HG03135 (cell line): ENCODE measurements around the gene UBL4B.
"Not testable (repeated sequence)": the region's sequence is repeated elsewhere in the genome, so short reads cannot be mapped to it uniquely, and the experiment has no call there.

Experiments
- ATAC-seq: cut with Tn5 transposase; IDR thresholded peaks from one replicate; pipeline ENCODE4 v1.9.1; 2021; ENCODE audit warnings: mild to moderate bottlenecking, moderate library complexity; ENCODE audit not compliant: unreplicated experiment

Gene UBL4B

DNA sequence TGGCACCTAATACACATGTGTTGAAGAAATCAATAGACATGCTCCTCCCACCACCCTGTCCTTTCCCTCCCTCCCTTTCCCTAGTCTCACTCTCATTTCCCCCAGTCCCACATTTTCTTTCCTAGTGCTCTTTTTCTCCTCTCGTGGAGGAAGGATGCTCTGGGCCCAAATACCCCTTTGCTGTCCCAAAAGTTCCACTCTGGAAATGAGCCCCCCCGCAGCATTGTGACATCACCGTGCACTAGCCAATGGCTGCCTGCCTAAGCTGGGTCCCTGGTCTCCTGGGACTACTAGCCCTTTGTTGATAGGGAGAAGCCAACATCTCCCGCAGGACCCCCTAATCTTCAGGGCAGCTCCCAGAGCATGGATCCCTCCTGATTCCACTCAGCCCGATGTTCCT lies at the start of gene UBL4B:
UBL4B (plus strand) TSS at position 301 of the 400 bp plus-strand sequence; CDS start at position 393, 92 bp downstream.
- ATAC-seq: no peak

- no peak for ATAC-seq
Observed at GRCh38 chr1:110062612-110063011, 49.6 kb upstream of the UBL4B start.

DNA sequence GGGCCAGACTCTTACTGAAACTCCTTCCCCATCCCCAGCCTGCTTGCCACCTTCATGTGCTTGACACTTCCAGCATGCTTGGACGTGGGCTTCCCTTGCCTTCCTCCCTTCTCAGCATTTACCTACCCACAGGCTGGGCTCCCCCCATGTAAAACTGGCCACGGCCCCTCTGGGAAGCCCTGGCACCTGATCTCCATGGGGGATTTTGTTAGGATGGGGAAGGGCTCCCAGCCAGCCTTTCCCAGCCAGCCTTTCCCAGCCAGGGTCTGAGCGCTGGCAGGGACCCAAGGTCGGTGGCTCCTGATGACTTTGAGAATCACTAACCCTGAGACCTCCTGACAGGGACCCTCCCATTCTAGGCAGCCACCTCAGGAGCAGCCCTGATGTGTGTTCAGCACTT lies 48.5 kb upstream of the UBL4B start:
- ATAC-seq: no peak

DNA sequence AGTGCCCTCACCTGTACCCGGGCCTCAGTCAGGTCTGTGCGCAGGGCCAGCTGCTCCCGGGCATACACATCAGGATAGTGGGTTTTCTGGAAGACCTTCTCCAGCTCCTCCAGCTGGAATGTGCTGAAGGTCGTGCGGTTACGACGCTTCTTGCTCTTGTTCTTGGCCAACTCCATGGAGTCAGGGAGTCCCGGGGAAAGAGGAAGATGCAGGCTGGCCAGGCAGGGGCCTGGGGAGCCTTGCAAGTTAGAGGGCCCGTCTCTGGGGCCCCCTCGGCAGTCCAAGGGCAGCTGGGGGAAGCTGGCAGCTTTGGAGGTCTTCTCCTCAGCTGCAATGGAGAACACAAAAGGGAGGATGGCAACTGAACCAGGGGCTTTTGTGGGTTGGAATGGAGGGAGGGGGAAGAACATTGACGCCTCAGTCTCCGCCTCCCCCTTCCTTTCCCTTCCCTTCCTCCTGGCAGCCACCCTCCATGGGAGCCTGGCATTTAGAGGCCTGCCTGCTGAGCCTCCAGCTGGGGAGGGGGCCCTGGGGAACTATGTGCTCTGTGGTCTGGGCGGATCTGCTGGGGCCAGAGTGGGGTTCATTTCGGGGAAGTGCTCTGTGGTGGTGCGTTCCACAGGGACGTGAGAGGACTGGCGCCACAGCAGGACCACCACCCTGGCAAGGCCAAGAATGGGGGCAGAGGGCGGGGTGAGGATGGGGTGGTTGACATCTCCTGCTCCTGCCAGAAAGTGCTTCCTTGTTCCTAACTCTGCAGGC lies 47.5 kb upstream of the UBL4B start:
- no peak for ATAC-seq

DNA sequence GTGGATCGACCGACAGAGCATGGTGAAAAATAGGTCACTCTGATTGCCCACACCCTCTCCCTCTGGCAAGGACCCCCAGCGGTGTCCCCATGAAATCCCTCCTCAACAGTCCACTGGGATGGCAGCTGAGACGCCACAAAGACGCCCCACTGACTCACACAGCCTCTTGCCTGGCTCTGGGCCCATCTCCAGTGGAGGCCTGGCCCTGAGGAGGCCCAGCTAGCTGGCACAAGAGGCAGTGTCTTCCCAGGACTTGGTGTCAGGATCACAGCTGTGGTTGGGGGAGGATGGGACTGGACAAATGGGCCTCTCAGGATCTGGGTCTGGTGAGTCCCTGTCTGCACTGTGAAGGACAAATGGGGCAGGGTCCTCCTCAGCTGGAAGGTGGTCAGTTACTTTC lies 46.4 kb upstream of the UBL4B start:
- ATAC-seq: no peak

DNA sequence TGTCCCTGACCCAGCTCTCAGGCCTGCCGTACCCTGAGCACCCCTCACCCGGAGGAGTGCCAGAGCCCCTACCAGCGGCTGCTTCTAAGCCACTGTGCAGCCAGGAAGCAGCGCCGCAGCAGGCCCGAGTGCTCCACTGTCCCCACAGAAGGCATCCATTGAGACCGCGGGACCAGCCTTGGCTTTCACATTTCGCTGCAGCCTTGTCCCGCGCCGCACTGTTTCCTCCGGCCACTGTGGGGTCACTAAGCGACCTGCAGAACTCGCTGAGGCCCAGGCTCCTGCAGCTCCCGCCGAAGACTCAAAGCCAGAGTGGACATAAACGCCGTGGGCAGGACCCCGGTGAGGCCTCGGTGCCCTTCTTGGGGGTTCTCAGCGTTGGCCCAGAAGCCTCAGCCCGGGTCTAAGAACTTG lies 44.8 kb upstream of the UBL4B start:
- ATAC-seq: no peak

GRCh38 chr1:110067893-110068645 lies 44.2 kb upstream of the UBL4B start:
- ATAC-seq: no peak

GRCh38 chr1:110068646-110069403 lies 43.4 kb upstream of the UBL4B start:
- no peak for ATAC-seq

- ATAC-seq: no peak
Observed at GRCh38 chr1:110069404-110070281, 42.6 kb upstream of the UBL4B start.

- ATAC-seq: no peak
Observed at GRCh38 chr1:110070282-110070669, 42.0 kb upstream of the UBL4B start.

DNA sequence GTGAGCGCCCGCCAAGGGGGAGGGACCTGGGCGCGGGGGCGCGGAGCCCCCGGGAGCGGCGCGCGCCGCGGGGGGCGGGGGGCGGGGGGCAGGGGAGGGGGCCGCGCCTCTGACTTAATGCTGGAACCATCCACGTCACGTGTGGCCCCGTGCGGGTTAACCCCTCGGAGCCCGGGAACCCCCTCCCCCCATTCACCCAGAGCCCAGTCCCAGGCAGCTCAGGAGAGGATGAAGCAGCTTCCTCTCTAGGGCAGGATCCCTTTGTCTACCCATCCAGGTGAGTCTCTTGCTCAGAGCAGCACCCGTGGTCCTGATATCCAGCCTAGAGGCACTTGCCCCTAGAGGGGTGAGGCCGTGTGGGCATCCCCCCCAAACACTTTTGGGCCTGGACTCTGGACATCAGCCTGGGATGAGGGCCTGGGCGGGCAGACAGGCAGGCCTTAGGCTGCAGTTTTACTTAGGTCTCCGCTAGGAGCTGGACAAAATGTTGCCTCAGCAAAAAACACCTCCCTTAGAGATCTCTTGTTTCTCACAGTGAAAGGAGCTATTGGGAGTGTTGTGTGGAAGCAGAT lies 41.5 kb upstream of the UBL4B start, which contains the start of gene ALX3:
ALX3 (minus strand) TSS at position 2 of the 572 bp plus-strand sequence. CDS start 60 bp downstream, outside the sequence.
- no peak for ATAC-seq

- no peak for ATAC-seq
Observed at GRCh38 chr1:110074166-110074565, 38.1 kb upstream of the UBL4B start.

- no peak for ATAC-seq
Observed at GRCh38 chr1:110076789-110077500, 35.3 kb upstream of the UBL4B start.

DNA sequence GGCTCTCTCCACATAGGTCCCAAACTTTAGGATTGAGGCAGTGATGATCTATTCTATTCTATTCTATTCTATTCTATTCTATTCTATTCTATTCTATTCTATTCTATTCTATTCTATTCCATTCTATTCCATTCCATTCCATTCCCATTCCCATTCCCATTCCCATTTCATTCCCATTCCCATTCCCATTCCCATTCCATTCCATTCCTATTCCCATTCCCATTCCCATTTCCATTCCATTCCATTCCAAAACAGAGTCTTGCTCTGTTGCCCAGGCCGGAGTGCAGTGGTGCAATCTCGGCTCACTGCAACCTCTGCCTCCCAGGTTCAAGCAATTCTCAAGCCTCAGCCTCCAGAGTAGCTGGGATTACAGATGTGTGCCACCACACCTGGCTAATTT lies 32.2 kb upstream of the UBL4B start:
- not testable (repeated sequence) for ATAC-seq

- no peak for ATAC-seq
Observed at GRCh38 chr1:110081061-110081460, 31.2 kb upstream of the UBL4B start.

GRCh38 chr1:110082477-110082876 lies 29.8 kb upstream of the UBL4B start:
- no peak for ATAC-seq

DNA sequence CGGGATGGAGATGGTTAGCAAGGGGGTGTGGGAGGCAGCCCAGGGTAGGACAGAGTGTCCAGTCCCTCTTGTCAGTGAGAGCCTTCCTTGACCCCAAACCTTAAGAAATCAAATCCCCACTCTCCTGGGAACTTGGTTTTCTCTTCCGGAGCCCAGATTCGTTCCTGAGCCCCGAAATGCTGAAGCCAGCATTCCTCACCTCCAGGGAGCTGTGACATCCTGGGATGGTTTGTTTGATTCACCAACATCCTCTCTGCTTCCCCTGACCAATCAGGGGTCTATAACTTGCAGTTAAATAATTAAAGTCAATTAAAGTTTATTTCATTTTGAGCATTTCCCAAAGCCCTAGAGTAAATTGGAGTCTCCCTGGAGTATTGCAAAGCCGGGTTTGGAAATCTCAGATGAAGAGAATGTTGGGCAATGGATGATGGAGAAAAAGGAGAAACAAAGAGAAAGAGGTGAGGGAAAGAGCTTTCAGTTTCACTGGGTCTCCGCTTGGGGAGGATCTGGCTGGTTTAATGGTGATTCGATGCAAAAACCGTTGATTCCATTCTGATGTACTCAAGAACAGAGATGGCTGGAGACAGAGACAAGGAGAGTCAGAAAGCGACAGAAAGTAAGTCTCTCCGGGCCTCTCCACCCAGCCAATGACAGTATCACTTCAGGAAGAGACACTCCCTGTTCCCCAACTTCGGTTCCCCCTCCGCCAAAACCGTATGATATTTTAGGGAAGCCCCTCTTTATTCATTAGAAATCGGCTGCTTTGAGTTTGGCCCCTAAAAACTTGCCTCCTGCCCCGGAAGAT lies 29.0 kb upstream of the UBL4B start:
- no peak for ATAC-seq

DNA sequence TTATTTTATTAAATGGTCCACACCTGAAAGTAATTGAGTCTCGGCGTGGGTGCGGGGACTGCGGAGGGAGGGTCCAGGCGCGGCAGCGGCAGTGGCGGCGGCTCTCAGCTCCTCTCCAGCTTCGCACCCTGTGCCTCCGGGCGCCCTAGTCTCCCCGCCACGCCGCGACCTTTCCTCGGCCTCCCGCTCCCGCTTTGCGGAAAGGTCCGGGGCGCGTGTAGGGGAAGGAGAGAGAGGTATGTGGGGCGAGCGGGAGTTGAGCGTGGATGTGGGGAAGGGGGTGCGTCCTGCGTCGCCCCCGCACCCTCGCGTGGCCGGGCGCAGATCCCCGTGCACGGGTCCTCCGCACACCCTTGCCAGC lies 28.4 kb upstream of the UBL4B start:
- ATAC-seq: no peak
